NB4 (cell line): ENCODE results near the gene OXNAD1.

Source experiments
- DNase-seq: peaks from one replicate; pipeline ENCODE4 v3.0.0; 2010; ENCODE audit warnings: low read depth
- H3K4me3 ChIP-seq: one replicate; pipeline ENCODE4 v1.5.1; 2011; ENCODE audit warnings: mild to moderate bottlenecking, low read depth, low read length, moderate library complexity
- CTCF ChIP-seq: IDR thresholded peaks from one replicate; pipeline ENCODE4 v1.5.1; 2012; ENCODE audit warnings: low read depth, low read length
- MAX ChIP-seq: IDR thresholded peaks from 2 replicates; pipeline ENCODE4 v1.6.1; 2011; ENCODE audit warnings: low read depth, low read length
- MYC ChIP-seq: IDR thresholded peaks from 2 replicates; pipeline ENCODE4 v1.6.1; 2011; ENCODE audit warnings: low read depth, low read length
- POLR2A ChIP-seq: IDR thresholded peaks from 2 replicates; pipeline ENCODE4 v1.6.1; 2011; ENCODE audit warnings: mild to moderate bottlenecking; ENCODE audit not compliant: insufficient read length; ENCODE audit errors: extremely low read depth

Gene OXNAD1

GRCh38 chr3:16300307-16300706 lies 35.3 kb downstream of the OXNAD1 start:
- H3K4me3 ChIP-seq: no peak overlapping the region
- no peak for DNase-seq

GRCh38 chr3:16300881-16301359 lies 35.9 kb downstream of the OXNAD1 start:
- TF ChIP-seq MYC (no peak), MAX (no peak), POLR2A (no peak), CTCF (no peak)
- no peak overlapping the region for H3K4me3 ChIP-seq

More at GRCh38 chr3:16300307-16300706, 35.3 kb downstream of the OXNAD1 start:
- no peak for TF ChIP-seq POLR2A
- TF ChIP-seq MYC: no peak
- TF ChIP-seq CTCF: no peak

GRCh38 chr3:16301507-16301906 lies 36.5 kb downstream of the OXNAD1 start:
- DNase-seq: no peak
- TF ChIP-seq POLR2A (no peak), MYC (no peak), CTCF (no peak), MAX (no peak)
- H3K4me3 ChIP-seq: no peak overlapping the region

More at GRCh38 chr3:16300881-16301359, 35.9 kb downstream of the OXNAD1 start:
- DNase-seq: no peak

- no peak for DNase-seq
- TF ChIP-seq MAX: no peak
- no peak for TF ChIP-seq MYC
- no peak for TF ChIP-seq CTCF
- TF ChIP-seq POLR2A: no peak
- H3K4me3 ChIP-seq: no peak overlapping the region
These were observed 37.1 kb downstream of the OXNAD1 start for GRCh38 chr3:16302082-16302631.

GRCh38 chr3:16303037-16303575 lies 38.1 kb downstream of the OXNAD1 start:
- TF ChIP-seq MAX (no peak), CTCF (no peak), MYC (no peak), POLR2A (no peak)
- DNase-seq: no peak
- H3K4me3 ChIP-seq: no peak overlapping the region
